ENCODE results near the gene TRAPPC6A.

DNA sequence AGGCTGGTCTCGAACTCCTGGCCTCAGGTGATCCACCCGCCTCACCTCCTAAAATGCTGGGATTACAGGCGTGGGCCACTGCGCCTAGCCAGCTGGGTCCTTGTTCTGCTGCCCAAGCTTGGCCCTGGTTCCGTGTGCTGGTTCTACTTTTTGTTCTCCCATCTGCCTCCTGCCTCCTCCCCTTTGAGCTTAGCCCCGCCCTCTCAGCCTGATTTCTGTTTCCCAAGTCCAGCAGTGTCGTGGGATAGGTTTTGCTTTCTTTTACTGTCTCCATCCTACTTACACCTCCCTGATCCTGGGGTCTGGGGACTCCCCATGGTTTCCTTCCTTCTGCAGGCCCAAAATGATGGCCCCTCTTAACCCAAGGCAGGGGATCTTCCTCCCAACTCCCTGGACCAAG is 2.9 kb upstream of the TRAPPC6A start:
- TF ChIP-seq, protein P1, sequence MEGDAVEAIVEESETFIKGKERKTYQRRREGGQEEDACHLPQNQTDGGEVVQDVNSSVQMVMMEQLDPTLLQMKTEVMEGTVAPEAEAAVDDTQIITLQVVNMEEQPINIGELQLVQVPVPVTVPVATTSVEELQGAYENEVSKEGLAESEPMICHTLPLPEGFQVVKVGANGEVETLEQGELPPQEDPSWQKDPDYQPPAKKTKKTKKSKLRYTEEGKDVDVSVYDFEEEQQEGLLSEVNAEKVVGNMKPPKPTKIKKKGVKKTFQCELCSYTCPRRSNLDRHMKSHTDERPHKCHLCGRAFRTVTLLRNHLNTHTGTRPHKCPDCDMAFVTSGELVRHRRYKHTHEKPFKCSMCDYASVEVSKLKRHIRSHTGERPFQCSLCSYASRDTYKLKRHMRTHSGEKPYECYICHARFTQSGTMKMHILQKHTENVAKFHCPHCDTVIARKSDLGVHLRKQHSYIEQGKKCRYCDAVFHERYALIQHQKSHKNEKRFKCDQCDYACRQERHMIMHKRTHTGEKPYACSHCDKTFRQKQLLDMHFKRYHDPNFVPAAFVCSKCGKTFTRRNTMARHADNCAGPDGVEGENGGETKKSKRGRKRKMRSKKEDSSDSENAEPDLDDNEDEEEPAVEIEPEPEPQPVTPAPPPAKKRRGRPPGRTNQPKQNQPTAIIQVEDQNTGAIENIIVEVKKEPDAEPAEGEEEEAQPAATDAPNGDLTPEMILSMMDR (IDR thresholded peaks at IDR 0.05; ENCODE audit: low read depth, low read length, poor library complexity, severe bottlenecking), result no peak
- TF ChIP-seq EZH2phosphoT487 (IDR thresholded peaks at IDR 0.05; ENCODE audit: borderline replicate concordance, low read length), result no peak
